CD4-positive, alpha-beta T cell treated with Interleukin-15 for 4 hours (primary cell): Measurements from ENCODE around the gene ARL6.

Experiments used
- DNase-seq: peaks from one replicate; pipeline ENCODE4 v3.0.0-alpha.2; 2020; ENCODE audit warnings: low spot score

ARL6 gene, protein sequence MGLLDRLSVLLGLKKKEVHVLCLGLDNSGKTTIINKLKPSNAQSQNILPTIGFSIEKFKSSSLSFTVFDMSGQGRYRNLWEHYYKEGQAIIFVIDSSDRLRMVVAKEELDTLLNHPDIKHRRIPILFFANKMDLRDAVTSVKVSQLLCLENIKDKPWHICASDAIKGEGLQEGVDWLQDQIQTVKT

DNA sequence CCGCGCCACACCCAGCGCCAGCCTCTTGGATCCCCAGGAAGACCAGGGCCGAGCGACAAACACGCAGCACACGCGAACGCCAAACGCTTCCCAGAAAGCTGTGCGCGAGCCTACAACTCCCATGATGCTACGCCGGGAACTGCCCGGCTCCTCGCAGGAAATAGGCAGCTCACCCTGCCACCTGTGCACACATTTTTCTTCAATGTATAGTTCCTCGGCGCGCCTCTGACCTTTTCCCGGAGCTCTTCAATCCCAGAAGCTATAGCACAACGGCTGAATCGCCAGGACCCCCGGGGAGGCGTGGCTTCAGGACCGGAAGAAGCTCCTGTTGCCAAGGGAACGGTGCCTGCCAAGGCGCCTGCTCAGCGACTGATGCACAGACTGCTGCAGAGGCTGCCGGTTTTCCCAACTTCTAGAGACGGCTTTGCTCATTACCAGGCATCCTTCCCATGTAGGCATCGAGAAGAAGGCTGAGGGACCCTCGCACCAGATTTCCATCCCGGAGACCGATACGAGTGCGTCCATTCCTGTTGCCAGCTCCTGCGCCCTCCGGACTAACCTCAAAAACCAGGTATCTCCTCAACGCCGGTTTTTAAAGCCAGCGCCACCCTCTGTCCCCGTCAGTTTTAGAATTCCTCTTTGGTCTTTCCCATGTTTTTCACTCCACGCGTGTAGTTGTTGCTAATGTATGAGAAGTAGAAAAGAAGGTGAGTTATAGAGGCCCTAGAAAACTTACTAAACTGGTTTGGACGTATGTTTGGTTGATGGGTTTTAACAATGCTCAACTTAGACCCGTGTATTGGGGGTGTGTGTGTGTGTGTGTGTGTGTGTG lies at the start of gene ARL6:
ARL6 (plus strand) TSS at position 352 of the 832 bp plus-strand sequence. CDS start 3,350 bp downstream, outside the sequence.
- DNase-seq: peak; percentile 64

DNA sequence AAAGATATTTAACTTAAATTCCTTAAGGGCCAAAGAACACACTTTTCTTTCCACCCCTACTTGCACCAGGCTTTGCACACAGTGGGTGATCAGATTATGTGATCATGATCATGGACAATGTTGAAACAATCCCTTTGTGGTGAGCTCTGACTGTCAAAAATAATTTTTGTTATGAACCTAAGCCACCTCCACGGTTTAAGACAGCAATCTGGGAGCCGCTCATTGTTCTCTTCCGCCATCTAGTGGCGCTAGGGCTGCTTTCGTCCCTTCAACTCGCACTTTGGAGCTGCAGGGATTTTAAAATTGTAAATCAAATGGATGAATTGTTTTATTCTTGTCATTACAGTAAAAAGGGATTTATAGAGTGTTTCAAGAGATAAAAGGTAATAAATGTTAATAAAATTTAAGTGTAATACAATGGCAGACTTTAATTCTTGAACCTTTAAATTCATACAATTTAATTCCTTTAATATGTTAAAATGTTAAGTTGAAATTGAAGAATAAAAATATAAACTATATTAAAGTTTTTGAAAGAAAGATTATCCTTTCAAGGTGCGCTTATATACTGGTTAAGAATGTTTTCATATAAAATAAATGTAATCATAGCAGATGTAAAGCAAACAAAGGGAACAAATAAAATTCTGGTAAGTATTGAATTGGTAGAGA lies 45.3 kb upstream of the ARL6 start:
- peak; percentile 65 for DNase-seq

DNA sequence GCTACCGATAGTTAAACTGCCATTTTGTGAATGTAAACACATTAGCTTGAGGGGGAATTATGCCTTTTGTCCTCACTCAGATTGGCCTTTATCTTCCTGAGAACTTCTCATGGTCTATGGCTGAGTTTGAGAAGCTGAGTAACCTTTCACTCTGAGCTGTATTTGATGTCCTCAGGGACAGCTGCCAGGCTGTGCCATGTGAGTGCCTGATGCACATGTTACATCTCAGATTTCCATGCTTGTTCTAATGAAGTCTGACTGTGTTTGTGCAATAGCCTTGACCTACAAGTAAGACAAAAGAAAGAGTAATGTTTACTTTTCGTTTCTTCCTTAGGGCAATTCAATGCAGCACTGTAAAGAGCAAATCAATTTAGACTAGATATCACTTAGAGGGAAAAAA lies 44.1 kb upstream of the ARL6 start:
- no peak for DNase-seq

DNA sequence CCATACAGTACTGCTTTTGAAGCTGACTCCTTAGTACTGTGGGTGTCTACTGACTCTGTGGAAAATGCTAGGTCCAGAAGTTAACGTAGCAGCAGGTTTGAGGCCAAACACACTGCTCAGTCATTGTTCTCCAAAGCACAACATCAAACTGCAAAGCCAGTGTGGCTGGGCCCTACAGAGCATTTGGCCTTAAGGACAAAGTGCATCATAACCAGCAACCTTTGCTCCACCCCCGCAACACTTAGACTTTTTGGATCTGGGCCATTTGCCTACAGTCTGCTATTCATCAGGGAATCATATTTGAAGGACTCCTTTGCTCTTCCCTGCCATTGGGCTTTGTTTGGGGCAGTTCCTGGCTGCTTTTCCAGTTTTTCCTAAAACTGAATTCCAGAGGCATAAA lies 43.1 kb upstream of the ARL6 start:
- DNase-seq: no peak

DNA sequence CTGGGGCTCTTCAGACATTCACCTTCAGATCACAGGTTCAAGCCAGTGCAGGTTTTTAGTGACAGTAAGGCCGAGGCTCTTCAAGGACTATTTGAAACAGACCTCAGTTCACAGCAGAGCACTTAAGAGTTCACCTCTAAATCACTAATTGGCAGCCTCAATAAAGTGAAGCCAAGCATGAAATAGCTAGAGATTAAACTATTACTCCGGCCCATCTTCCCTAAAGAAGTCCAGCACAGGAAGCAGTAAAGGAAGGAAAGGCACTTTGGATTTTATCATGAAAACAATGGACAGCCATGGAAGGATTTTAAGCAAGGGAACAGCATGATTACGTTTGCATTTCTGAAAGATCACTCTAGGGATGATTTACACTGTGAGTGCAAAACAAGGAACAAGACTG lies 27.6 kb upstream of the ARL6 start:
- no peak for DNase-seq

DNA sequence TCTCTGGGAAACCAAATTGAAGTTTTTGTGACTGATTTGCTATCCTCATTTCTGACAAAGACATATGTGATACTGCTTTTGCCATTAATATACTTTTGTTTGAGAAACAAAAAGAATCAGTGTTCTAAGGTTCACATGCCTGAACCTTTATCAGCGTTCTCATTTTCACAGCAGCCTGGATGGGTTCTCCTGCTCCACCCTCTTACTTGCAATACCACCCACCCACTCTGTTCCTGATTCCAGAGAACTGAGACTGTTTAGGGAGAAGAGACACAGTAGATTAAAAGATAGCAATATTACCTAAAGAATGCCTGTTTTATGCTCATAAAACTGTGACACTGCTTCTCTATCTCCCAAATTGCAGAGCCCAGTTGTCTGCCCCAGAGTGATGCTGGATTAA lies 25.8 kb upstream of the ARL6 start:
- DNase-seq: no peak

DNA sequence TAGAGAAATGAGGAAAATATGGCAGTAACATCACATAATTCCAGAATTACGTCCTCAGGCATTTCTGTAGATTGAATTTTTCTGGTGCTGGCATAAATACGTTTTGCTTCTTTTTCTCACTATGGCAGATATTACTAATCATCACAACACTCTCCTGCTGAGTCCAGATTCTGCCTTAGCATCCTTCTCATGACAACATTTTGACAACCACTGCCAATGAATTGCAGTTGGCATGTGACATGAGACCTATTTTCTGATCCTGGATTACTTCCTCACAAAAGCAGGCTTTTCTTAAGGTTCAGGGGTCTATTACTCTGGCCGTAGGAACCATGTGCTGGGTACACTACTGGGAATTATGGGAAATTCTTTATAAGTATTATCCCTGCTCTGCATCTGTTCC lies 22.5 kb upstream of the ARL6 start:
- DNase-seq: no peak

DNA sequence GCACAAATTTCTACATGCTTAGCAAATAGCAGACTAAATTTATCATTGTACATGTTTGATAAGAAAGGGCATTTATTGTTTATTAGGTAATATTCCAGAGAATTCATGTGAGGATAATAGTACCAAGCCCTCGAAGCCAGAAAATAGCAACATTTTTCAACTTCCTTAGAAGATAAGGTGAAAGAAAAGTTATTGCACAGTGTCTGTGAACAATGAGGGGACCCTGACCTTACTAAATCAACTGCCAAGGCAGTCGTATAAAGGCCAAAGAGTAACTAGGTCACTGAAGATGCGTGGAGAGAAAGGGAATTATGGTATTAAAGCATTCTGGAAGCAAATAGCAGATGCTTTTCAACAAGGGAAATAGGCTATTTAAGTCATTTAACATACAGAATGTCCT lies 20.3 kb upstream of the ARL6 start:
- no peak for DNase-seq

DNA sequence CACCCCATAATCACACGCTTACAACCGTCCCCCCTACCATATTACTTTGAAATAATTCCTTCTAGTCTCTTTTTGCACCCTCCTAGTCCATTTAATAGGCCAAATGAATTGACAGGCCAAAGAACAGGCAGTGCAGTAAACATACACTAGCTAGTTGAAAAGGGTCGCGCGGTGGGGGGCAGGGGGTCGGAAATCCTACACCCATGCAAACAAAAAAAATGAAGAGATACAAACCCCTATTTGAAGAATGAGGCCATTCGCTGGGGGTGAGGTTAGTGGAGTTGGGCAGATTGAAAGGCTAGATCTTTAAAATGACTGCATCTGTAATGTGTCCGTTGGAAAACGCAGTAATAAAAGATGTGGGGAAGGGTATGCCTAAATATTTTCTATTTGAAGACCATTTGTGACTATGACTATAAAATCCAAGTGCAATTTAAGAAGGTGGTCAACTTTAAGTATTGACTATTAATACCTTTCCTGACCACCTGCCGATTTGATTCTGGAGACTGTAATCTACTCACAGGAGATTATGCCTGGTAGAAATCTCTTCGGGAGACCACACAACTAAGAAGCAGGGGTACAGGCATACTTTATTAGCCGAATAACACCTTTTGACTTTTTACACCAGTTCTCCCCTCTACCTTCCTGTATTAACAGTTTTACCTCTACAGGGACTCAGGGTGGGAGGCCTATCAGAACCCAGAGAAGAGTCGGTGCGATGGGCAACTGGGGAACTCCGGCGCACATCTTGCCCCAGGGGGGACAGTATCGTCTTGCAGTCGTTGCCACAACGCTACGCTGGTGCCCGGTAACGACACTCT lies 762 bp upstream of the ARL6 start:
- no peak for DNase-seq

DNA sequence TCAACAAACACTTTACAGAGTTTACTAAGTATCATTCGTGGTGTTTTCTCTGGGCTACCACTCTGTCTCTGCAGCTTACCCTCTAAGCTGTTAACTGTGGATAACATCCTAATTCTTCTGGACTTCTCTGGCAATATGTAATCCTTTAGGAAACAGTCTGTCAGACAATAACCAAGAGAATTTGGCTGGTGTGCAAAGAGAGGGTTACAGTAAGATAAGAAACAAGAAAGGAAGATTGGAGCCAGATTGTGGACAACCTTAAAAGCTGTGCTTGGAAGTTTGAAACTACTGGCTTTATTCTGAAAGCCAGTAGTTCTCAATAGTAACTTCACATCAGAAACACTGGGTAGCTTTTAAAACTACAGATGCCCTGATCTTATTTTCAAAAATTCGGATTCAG lies 778 bp downstream of the ARL6 start:
- no peak for DNase-seq

DNA sequence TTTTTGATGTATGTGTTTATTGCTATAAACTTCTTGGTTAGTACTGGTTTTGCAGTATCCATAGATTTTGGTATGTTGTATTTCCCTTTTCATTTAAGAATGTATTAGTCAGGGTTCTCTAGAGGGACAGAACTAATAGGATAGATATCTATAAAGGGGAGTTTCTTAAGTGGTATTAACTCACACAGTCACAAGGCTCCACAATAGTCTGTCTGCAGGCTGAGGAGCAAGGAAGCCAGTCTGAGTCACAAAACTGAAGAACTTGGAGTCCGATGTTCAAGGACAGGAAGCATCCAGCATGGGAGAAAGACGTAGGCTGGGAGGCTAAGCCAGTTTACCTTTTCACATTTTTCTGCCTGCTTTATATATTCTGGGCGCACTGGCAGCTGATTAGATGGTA lies 8.4 kb downstream of the ARL6 start:
- DNase-seq: no peak

DNA sequence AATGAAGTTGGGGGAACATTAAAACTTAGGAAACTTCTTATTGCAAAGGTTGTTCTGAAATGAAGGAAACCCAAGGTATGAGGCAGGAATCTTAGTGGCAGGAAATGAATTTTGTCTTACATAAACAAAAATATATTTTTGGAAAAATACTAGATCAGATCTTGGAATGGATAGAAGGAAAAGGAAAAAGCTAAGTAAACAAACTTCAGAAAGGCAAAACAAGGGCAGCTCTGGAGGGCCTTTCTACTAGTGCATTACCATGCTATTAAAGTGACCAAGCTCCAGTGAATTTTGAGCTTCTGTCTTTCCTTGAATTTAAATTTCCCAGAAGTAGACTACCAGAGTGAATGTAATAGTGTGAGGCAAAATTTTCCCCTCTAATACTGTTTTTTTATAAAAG lies 13.6 kb downstream of the ARL6 start:
- DNase-seq: no peak

DNA sequence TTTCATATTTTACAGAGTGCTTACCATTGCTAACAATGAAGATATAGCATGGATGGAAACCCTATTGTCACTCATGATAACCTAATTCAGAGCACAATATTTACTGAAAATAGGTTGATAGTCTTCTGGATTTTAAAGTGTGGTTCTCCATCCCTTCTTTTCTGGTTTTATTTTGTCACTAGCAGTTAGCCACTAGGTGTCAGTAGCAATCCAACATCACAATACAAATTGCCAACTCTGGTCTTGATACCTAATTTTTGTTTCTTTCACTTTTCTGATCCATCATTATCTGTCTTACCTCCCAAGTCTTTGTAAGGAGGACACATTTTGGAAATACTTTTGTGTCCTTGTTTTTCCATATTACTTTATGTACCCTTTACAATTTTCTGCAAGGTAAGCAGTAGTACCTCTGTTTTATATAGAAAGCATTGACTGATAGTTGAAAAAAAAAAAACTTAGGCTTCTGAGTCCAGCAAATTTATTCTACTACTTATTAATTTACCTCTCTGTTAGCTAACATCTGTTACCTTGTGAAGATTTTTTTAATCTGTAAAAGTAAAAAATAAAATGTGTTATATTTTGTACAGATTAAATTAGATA lies 29.0 kb downstream of the ARL6 start:
- DNase-seq: peak; percentile 64

DNA sequence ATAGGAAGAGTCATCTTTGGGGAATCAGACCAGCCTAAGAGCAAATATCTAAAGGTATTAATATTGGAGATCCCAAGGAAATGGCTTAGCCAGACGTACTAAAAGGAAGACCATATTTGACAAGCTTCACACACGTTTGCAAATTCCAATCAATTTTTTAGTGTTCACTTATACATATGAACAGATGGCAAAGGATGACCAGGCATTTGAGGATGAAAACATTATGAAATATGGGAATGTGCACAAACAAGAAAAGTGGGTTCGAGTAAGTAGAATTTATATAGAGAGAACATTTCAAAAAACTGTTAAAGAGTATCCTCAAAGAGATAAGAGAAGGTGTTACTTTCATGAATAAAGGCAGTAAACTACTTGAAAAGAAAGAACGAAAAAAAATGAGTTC lies 31.4 kb downstream of the ARL6 start:
- DNase-seq: no peak

DNA sequence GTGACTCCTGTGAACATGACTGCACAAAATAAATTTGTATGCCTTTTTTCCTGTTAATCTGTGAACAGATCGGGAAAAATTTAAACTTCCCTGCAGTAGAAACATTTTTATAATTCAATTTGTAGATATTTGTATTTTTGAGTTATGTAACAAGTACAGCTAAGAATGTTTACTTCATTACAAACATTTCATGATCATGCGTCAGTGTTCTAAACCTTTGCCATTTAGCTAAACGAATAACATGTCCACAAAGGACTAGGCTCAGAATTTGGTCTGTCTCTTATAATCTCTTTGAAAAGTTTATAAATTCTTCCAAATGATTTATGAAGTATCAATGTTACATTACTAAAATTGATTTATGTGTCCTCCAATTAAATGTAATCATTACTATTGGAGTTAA lies 39.9 kb downstream of the ARL6 start:
- no peak for DNase-seq

DNA sequence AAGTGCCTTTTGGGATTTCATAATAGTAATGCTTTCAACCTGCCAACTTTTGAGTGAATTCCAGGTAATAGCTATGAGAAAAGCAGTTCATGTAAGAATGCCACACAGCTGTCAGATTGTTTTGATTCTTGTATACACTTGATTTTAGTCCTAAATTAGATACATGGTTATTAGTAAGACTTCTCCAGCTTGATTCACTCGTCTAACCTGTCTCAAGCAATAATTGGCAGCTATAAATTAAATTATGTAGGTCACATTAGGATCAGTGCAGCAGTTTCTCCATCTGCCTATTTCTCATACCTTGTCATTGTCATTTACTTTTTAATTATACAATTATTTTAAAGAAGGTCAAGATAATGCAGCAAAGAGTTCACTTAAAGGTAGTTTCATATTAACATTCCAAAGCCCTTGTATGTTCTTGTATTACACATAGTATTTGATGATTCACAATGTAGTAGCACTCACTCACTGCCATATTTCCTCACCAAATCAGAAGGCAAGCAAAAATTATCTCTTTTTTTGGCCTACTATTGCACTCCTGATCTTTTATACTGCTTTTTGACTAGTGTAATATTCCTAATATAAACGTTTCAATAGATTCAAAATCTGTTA lies 46.3 kb downstream of the ARL6 start:
- DNase-seq: no peak

DNA sequence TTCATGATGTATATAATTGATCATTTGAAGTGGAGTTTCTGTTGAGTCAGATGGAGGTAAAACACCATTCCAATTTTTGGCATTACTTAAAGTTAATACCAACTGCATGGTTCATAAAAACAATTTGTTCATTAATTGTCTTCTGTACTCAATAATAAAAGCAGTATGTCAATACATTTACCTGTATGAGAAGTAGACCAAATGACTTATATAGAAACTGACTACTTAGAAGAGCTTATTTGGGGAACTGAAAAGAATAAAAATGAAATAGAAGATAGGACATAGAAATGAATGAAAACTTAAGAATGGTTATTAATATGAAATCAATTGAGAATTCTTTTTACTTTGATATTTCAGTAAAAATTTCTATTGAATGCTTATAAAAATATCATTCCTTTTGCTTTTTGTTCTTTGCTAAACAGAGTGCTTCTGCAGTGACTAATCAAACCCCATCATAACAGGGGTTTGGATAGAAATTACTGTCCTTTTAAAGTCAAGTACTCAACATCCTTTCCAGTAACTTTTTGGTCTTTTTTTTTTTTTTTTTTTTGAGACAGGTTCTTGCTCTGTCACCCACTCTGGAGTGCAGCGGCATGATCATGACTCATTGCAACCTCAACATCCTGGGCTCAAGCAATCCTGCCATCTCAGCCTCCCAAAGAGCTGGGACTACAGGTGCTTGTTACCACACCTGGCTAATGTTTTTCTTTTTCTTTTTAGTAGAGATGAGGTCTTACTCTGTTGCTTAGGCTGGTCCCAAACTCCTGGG lies 50.8 kb downstream of the ARL6 start:
- DNase-seq: peak; percentile 54

DNA sequence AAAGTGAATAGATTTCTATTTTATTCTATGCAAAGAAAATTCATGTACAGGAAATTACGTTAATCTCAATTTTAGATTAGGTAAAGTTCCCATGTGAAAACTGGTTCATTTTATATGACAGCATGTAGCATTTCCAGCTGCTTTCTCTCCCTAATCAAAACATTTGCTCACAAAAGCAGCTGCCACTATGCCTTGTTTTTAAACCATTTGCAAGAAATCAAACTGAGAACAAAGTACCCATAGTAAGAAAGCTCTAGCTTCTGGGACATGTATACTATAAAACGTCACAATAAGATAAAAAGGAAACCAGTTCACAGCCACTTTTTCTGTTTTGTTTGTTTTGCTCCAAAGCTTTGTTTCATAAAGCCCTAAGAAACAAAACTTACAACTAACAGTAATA lies 52.3 kb downstream of the ARL6 start:
- DNase-seq: no peak

DNA sequence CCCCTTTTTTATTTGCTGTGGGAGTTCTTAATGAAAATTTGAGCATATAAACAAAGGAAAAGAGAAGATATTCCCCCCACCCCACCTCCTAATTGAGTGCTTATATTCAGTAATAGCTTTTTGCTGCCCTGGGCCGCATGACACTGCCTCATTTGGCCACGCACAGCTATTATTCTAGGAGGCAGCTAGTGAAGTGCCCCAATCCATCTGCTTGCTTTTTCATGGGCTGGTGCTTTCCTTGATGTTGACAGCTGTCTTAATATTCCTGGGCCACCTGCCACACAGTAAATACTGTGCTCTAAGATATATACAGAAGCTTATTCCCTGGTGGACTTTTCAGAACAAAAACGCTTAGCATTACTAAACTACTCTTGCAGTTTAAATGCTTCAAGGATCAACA lies 53.4 kb downstream of the ARL6 start:
- no peak for DNase-seq

DNA sequence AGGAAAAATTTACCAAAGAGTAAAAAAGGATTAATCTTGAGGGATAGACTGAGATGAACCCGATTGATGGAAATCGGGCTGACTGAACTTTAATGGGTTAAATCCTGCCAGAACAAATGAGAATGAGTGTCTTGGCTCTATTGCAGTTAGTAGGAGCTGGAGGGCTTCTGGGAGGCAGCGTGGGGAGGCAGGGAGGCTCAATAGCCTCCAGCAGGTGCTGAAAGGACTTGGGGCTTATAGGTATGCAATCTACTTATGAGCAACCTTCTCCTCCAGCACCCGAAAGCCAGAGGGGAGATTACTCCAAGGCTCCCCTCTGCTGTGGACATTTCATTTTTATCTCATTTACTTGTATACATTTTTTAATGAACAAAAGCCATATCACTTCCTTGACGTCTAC lies 56.2 kb downstream of the ARL6 start:
- no peak for DNase-seq

DNA sequence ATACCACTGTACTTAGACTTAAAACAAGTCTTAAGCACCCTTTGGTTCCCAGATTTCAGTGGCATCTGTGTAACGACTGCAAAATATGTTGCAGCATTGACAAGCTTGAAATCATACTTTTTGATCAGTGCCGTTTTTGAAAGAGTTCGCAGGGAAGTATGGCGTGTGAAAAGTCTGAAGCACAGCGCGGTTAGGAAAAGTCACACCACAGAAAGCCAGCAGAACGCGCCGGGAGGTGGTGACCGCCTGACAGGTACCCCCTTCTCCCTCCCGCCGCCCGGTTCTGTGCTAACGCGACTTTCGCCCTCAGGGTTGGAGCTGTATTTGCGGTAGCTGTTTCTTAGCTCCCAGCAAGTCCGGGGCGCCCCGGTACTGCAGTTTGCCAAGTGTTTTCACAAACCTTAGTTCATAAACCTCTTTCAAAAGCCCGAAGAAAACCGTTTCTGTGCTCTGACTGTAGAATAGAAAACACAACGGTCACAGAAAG lies 56.8 kb downstream of the ARL6 start:
- DNase-seq: no peak
